Uterus (tissue), 2 donors: Measurements from ENCODE around the gene RPS6KC1.

Experiments
- CTCF ChIP-seq, 4 experiments: fragments of 200-600 bp in 2 of 4; fragments of 450-650 bp in 2 of 4; sonication (generic) in 2 of 4; IDR thresholded peaks; one replicate each; pipeline ENCODE4 v1.5.1; 2016 to 2019; ENCODE audit warnings: antibody characterized with exemption in 4 of 4, mild to moderate bottlenecking in 2 of 4, moderate library complexity in 1 of 4
- POLR2A ChIP-seq, 2 donors: fragments of 450-650 bp; IDR thresholded peaks; one replicate each; pipeline ENCODE4 v1.6.1; 2016; ENCODE audit warnings: antibody characterized with exemption in 2 of 2, mild to moderate bottlenecking in 1 of 2, moderate library complexity in 1 of 2

- TF ChIP-seq POLR2A (IDR thresholded peaks at IDR 0.05) (no peak), CTCF (IDR thresholded peaks at IDR 0.05) (no peak)
These were observed 228.4 kb downstream of the RPS6KC1 start for GRCh38 chr1:213279410-213279809.
